GM19193 (cell line): ENCODE data around the gene CYP1A1.

Experiments
- POLR2A ChIP-seq: IDR thresholded peaks from 4 replicates; pipeline ENCODE4 v1.6.1; 2011; ENCODE audit not compliant: insufficient read depth, insufficient read length; ENCODE audit errors: extremely low read depth

The CYP1A1 gene

GRCh38 chr15:74669627-74670026, 55.7 kb downstream of the CYP1A1 start:
- TF ChIP-seq POLR2A, result no peak
